ENCODE data around the gene MS4A3. TPM values are rescaled to one million over a fixed set of nuclear protein-coding genes. Genes with fewer than 3 reads are reported as not detected.

The MS4A3 gene
- total RNA-seq, 1 donor from 2014 or later: not detected

DNA sequence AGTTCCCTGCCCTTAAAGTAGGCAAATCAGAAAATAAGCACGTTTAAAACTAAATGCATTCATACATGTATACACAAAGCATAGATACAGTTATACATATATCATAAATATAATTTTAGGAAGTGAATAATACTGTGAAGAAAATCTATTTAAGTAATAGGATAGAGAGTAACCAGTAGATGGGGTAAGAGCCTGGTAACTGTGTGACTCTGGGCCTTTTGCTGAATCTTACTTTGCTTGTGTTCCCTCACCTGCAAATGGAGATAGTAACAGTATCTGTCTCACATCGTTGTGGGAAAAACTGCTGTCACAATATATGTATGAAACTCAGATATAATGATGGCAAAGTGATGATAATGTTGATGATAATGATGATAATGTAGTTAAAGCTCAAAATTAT lies 61.9 kb downstream of the MS4A3 start:
- H3K36me3 ChIP-seq: no peaks in the 10 kb centered on the region
- intact Hi-C loops (cut with DNase I): no loop called here
- TF ChIP-seq, protein P1, sequence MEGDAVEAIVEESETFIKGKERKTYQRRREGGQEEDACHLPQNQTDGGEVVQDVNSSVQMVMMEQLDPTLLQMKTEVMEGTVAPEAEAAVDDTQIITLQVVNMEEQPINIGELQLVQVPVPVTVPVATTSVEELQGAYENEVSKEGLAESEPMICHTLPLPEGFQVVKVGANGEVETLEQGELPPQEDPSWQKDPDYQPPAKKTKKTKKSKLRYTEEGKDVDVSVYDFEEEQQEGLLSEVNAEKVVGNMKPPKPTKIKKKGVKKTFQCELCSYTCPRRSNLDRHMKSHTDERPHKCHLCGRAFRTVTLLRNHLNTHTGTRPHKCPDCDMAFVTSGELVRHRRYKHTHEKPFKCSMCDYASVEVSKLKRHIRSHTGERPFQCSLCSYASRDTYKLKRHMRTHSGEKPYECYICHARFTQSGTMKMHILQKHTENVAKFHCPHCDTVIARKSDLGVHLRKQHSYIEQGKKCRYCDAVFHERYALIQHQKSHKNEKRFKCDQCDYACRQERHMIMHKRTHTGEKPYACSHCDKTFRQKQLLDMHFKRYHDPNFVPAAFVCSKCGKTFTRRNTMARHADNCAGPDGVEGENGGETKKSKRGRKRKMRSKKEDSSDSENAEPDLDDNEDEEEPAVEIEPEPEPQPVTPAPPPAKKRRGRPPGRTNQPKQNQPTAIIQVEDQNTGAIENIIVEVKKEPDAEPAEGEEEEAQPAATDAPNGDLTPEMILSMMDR (IDR thresholded peaks at IDR 0.05): no peak
- DNase-seq (ENCODE audit: low spot score in 2 of 2): no peak
- no peaks in the 10 kb centered on the region for H3K9me3 ChIP-seq
- no peaks in the 10 kb centered on the region for H3K27me3 ChIP-seq
- H3K4me3 ChIP-seq: no peak overlapping the region
- H3K27ac ChIP-seq: no peak overlapping the region
- no peaks in the 10 kb centered on the region for H3K4me1 ChIP-seq

DNA sequence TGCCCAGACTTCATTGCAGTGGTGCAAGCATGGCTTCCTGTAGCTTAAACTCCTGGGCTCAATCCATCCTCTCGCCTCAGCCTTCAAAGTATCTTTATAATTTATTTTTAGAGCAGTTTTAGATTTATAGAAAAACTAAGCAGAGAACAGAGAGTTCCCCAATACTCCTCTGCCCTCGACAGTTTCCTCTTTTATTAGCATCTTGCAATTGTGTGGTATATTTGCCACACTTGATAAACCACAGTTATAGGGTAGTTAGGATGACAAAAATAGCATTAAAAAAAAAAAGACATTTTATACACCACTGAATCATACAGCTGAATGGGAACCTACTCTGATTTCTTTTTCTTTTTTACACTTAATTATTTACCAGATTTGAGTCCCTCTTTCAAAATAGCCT lies 63.2 kb downstream of the MS4A3 start:
- Histone ChIP-seq H3K36me3 (no peaks in the 10 kb centered on the region), H3K9me3 (no peaks in the 10 kb centered on the region), H3K4me1 (no peaks in the 10 kb centered on the region), H3K27me3 (no peaks in the 10 kb centered on the region), H3K4me3 (no peak overlapping the region), H3K27ac (no peak overlapping the region)
- intact Hi-C loops (cut with DNase I): no loop called here
- TF ChIP-seq, protein P1 (IDR thresholded peaks at IDR 0.05): no peak
- DNase-seq (ENCODE audit: low spot score in 2 of 2): no peak

Other genes with a start within 250 kb of the MS4A3 start
- gene MRPL16, start 245.9 kb upstream of the MS4A3 start, total RNA-seq: 63.0 TPM
- 2.6 TPM for gene CBLIF, start 211.2 kb upstream of the MS4A3 start, total RNA-seq
- gene TCN1, start 190.2 kb upstream of the MS4A3 start, total RNA-seq: not detected
- not detected for gene OOSP3, start 177.9 kb upstream of the MS4A3 start, total RNA-seq
- gene OOSP1, start 118.2 kb upstream of the MS4A3 start, total RNA-seq: not detected
- gene OOSP4A, start 92.6 kb upstream of the MS4A3 start, total RNA-seq: not detected
- gene OOSP4B, start 39.5 kb upstream of the MS4A3 start, total RNA-seq: not detected
- not detected for gene OOSP2, start 16.3 kb upstream of the MS4A3 start, total RNA-seq
- not detected for gene MS4A2, start 32.0 kb downstream of the MS4A3 start, total RNA-seq
- 35.0 TPM for gene MS4A6A, start 126.4 kb downstream of the MS4A3 start, total RNA-seq
- 0.75 TPM for gene MS4A4E, start 186.5 kb downstream of the MS4A3 start, total RNA-seq
- 7.9 TPM for gene MS4A4A, start 224.0 kb downstream of the MS4A3 start, total RNA-seq

Measured in ascending aorta (tissue), 2 donors.